Stimulated activated CD4-positive, alpha-beta T cell treated with anti-CD3 and anti-CD28 coated beads, Interleukin-15, amount 100 ng/mL, for 24 hours (primary cell): Measurements from ENCODE around the gene MLC1.
"Not testable (repeated sequence)": the region's sequence is repeated elsewhere in the genome, so short reads cannot be mapped to it uniquely, and the experiment has no call there.

Experiments used
- DNase-seq: peaks from one replicate; pipeline ENCODE4 v3.0.0-alpha.2; 2020

The MLC1 gene

DNA sequence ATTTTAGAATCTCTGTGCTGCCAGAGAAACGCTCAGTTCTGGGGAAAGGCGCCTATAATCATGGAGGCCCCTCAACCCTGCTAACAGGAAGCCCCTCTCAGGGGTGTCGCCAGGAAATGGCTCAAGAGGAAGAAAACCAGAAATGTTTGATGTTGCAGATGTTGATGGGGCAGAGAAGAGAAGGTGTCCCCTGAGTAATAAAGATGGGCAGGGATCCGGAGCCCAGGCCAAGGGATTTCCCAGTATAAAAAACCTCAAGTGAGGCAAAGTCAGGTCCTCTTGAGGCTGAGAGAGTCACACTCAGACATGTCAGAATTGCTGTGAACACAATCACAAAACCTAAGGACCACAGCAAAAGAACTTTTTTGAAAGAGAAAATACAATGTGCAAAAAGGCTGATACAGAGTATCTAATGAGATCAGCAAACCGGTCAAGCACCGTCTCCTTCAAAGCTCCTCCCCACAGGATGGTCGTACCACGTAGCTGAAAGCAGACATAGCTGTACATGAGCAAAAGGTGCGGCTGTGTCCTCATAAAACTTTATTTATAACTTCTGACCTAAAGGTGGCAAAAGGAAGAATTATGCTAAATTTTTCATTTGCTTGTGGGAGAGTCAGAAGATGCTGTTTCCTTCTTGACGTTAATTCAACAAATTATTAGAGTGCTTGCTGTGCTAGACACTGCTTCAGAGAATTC, 16.8 kb upstream of the MLC1 start:
- no peak for DNase-seq

DNA sequence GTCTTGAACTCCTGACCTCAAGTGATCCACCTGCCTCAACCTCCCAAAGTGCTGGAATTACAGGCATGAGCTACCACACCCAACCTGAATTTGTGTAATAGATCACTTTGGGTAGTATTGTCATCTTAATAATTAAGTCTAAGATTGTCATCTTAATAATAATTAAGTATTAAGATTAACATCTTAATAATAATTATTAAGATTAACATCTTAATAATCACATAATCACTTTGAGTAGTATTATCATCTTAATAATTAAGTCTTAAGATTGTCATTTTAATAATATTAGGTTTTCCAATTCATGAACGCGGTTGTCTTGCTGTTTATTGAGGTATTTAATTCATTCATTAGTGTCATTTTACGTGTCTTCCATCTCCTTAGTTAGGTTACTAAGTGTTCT, 12.8 kb upstream of the MLC1 start:
- DNase-seq, result no peak

DNA sequence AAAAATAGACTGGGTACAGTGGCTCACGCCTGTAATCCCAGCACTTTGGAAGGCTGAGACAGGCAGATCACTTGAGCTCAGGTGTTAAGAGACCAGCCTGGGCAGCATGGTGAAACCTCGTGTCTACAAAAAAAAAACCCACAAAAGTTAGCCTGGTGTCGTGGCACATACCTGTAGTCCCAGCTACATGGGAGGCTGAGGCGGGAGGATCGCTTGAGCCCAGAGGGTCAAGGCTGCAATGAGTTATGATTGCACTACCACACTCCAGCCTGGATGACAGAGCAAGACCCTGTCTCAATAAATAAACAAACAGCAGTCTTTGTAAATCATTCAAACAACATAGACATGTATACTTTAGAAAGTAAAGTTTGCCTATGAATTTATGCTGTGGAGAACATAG, 7.1 kb upstream of the MLC1 start:
- DNase-seq, result no peak

DNA sequence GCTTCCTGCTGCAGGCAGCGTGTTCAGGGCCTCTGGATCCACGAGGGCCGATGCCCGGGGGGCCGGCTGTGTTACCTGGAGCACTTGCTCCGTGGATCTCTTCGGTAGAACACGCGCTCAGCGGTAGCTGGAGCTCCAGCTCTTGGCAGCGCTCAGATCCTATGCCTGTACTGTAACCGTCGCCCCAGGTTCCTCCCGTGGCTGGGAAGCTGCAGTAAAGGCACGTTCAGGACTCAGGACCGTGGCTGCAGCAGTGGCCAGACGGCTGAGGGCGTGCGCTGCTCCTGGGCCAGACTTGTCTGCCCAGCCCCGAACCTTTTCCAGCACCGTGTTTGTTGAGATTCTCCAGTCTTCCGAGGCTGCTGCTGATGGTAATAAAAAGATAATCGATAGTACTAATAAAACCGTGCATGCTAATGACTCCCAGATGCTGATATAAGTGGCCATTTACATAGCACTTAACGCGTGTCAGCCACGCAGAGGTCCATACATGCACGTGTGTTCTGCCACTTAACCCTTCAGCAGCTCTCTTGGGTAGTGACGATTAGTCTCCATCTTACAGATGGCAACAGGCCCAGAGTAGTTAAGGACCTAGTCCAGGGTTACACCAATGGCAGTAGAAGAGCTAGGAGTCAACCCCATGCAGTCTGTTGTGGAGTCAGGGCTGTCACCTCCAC, 6.0 kb upstream of the MLC1 start:
- no peak for DNase-seq

DNA sequence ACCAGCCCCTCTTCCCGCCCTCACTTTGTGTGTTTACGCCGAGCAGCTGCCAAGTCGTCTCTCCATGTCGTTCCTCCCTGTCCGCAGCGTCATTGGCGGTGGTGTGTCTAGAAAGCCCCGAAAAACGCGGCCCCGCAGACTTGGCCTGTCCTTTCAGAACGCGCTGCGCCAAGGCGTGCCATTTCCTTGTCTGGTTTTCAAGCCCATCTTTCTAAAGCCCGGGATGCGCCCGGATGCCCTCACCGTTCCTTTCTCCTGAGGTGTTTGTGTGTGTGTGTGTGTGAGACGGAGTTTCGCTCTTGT, 5.1 kb upstream of the MLC1 start:
- DNase-seq, result no peak

DNA sequence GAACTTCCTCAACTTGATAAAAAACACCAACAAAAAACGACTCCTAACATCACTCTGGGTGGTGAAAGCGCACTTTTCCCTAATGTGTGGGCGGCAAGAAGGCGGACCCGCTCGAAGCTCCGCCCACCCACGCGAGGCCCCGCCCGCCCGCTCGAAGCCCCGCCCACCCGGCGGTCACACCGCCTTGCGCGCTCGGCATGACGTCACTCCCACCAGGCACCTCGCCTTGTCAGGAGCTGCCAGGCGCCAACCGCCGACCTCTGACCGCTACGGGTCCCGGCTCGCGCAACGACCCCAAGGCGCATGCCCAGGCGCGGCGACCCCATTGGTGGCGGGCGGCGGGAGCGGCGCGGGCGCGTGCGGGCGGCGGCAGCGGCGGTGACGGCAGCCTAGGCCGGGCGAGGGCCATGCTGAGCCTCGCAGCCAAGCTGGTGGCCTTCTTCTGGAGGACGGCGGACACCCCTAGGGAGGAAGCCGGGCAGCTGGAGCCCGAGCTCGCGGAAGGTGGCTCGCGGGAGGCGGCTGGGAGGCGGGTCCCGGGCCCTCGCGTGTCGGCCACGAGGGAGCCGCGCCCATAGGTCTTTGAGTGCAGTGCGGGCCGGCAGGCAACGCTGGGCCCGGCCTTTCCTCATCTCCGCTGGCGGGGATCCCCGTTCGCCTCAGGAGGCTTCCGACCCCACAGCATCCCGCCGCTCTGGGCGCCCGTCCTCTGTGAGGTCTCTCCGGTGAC, 4.6 kb upstream of the MLC1 start, which contains the start of gene MOV10L1:
MOV10L1 (plus strand) TSS at position 325 of the 730 bp plus-strand sequence; CDS start at position 408, 83 bp downstream.
- peak; percentile 30 for DNase-seq

DNA sequence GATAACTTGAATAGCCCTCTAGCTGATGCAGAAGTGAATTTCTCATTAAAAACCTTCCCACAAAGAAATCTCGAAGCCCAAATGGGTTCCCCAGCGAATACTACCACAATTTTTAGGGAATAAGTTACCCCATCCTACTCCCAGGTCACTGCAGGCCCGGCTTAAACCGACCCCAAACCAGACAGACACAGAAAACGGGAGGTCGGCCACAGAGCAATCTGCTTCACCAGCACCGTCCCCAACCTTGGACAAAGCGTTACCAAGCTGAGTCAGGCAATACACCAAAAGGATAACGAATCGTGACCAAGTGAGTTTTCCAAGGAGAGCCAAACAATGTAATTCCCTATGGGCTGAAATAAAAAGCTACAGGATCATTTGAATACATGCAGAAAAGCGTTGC, 4.0 kb upstream of the MLC1 start:
- no peak for DNase-seq

DNA sequence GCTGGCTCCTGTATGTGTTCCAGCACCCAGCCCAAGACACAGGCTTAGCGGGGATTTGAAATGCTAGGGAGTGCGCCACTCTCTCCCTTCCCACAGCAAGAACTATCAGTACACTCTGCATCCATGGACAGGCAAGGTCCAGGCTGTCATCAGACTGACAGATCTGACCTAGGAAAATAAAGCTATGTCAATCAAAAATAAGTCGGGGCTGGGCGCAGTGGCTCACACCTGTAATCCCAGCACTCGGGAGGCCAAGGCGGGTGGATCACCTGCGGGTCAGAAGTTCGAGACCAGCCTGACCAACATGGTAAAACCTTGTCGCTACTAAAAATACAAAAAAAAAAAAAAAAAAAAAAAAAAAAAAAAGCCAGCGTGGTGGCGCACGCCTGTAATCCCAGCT, 2.9 kb upstream of the MLC1 start:
- DNase-seq, result no peak

DNA sequence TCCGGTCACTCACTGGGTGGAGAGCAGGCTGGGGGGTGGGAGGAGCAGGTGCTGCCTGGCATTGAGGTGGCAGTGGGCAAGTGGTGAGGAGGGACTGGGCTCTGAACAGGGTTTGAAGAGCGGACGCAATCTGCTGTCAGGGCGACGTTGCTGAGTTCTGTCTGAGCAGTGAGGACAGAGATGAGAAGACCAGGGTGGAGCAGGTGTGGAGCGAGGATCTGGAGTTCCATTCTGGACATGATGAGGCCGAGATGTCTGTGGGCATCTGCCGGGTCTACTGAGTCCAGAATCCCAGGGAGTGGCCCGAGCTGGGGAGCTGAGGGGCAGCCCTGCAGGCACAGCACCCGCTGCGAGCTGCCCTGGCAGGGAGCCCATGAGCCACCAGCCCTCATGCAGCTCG, 2.4 kb upstream of the MLC1 start:
- DNase-seq, result no peak

DNA sequence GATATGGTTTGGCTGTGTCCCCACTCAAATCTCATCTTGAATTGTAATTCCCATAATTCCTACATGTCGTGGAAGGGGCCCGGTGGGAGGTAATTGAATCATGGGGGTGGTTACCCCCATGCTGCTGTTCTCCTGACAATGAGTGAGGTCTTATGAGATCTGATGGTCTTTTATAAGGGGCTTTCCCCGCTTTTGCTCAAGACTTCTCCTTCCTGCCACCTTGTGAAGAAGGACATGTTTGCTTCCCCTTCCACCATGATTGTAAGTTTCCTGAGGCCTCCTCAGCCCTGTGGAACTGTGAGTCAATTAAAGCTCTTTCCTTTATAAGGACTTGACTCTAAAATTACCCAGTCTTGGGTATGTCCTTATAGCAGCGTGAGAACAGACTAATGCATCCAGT, 1.7 kb upstream of the MLC1 start:
- not testable (repeated sequence) for DNase-seq

DNA sequence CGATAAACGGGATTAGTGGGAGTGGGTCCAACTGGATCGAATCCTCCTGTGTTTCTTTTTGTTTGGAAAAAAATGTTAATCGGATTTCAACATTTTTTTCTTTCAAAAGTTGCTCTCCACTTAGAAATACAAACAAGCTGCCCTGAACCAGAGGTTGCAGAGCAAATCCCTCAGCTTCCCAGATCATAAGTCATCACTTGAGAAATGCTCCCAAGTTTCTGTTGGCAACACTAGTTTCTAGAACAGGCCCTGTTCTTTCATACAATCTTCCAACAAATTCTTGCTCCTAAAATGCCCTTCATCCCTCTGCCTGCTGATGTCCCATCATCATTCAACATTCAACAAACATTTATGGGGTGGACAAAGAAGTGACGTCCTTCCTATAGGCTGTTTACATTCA, 1.3 kb upstream of the MLC1 start:
- DNase-seq, result no peak

DNA sequence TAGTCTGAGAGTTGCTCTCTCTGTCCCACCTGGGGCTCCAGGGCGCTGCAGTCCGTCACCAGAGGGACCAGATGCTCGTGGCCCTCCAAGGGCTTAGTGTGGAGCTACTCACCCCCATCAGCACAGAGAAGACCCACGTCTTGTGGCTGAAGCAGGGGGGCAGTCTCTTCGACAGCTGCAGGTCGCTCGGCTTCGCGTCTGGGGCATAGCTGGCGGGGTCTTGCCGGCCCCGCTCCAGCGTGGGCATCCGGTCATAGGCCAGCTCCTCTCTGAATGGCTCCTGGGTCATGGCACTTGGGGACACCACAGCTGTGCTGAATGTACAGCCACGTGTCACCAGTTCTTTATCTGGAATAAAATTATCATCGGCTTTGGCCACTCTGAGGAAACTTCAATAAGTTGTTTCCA, 608 bp downstream of the MLC1 start:
- DNase-seq, result no peak

DNA sequence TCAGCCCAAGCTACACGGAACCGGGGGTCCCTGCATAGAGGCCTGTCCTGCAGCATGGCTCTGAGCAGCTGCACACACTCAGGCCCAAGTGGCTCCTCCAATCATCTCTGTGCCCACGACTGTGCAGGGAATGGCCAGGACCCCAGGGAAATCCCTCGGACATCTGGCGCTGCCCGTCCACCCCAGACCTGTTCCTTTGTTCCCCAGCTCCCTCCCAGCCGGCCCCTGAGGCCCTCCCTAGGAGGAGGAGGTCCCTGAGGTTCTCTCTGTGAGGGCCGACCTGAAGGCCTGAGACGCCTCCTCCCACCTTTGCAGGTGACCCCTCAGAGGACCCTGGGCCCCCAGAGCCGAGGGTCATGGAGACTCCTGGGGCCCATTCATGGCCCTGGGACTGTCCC, 1.1 kb downstream of the MLC1 start:
- DNase-seq, result no peak

DNA sequence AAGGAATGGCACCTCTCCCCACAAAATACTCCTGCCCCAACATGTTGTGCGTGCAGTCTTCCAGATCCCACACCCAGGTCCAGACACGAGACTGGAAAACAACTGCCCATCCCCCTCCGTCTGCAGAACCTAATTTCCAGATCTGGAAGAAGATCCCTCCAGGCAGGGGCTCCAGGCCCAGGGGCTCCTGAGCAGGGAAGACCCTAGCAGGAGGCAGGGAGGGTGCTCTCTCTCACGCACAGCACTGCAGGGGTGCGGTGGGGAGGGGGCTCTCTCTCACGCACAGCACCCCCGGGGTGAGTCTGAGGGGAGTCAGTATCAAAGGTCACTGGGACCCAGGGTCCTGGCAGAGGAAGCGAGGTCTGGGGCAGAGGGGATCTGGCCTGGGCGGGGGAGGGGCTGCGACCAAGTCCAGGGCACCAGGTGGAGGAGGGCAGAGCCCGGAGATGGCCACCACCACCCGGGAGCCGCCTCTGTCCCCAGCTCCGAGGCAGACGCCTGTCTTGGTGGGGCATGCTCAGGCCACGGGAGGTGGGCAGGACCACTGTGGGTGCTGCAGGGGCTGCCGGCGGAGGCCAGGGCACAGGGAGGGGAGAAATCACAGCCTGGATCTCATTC, 1.7 kb downstream of the MLC1 start:
- DNase-seq, result no peak

DNA sequence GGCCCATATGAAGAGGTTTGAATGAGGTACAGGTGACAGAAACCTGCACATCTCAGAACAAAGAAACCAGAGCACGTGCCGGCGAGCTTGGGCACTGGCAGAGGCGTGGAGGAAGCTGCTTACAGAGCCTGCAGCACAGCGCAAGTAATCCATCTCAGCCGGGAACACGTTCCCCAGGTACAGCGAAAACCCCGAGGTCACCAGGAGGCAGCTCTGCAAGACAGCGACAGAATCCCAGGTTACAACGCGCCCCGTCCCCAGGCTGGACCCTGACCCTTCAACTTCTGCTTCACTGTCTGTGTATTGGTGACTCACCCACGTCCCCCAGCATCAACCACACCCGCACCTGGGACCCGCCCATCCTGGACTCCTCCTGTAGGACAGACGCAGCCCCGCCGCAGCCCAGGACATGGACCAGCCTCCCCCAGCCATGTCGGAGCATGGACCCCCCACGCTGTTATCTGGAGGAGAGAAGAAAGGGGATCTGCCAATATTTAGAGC, 2.2 kb downstream of the MLC1 start:
- no peak for DNase-seq

DNA sequence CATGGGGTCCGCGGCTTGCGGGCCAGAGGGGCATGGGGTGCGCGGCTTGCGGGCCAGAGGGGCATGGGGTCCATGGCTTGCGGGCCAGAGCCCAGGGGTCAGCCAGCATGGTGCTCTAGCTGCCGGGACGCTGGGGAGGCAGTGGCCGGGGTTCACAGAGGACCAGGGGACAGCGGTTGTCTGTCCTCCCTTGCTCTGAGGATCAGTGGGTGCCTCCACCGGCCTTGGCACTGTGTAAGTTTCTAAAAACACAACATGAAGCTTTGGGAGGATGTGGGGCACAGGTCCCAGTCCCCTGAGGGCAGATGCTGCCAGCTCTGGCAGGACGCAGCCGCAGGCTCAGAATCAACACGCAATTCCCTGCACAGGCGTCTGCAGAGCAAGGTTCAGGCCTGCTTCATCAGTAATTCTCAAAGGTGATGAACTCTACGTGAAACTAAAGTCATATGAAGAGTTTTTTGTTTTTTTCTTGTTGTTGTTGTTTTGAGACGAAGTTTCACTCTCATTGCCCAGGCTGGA, 3.0 kb downstream of the MLC1 start:
- DNase-seq, result no peak

DNA sequence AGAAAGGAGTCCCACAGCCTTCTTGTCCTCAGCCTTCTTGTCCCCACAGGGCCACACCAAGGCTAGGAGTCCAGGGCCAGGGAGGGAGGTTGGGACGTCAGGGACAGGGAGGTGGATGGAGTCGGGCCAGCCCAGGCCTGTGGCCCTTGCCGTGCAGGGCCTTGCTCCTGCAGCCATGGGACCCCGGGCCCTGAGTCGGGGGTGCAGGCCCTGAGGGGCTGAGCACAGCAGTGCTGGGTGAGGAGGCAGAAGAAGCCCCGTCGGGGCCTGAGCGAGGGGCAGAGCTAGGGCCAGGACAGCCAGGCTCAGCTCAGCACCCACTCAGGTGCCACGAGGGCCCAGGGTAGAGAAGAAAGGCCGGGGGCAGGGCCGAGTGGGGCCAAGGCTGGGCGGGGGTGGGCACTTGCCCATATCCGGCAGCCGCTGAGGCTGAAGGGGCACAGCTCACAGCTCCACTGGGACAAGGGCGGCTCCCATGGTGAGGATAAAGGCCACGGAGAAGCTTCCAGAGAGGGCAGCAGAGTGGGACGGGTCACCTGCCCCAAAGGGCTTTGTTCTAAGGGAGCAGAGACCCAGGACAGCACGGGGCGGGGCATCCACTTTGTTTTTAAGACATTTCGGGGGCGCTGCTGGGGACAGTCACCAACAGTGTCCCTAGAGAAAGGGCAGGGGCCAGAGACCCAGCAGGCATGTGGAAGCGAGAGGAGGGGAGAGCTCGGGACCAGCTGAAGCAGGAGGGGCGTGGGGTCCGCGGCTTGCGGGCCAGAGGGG, 3.6 kb downstream of the MLC1 start:
- no peak for DNase-seq

DNA sequence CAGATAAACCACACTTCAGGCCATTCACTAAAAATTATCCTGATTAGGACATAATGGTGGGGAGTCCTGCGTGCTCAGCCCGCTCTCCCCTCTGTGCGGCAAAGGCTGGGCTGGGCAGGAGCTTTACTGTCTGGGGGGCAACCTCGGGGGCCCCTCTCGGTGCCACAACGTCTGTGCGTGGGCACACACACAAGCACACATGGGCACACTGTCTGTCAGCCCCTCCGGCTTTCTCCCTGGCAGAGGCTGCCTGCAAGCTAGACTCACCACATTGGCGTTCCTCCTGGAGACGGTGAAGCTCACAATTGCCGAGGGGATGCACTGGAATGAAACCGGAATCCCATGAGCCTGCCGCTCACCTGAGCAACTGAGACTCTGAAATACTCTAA, 5.2 kb downstream of the MLC1 start:
- no peak for DNase-seq

DNA sequence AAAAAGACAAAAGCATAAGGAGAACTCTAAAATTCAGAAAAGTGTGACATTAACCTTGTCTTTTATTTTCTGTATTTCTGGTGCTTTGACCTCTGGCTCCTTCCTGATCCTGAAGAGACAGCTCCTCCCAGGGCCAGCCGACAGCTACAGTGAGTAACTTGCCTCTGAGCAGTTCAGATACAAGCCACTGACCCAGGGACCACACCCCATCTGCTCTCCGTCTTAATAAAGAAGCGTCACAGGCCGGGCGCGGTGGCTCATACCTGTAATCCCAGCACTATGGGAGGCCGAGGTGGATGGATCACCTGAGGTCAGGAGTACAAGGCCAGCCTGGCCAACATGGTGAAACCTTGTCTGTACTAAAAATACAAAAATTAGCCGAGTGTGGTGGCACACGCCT, 6.5 kb downstream of the MLC1 start:
- DNase-seq, result no peak

DNA sequence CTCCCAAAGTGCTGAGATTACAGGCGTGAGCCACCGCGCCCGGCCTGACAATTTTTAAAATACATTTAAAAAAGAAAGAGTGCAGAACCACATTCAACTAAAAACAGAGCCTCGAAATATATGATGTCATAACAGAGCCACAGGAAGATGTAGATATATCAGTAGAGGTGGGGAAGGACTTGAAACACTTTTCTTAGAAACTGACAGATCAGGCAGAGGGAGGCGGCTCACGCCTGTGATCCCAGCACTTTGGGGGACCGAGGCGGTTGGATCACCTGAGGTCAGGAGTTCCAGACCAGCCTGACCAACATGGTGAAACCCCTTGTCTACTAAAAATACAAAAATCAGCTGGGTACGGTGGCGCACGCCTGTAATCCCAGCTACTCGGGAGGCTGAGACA, 7.0 kb downstream of the MLC1 start:
- no peak for DNase-seq

DNA sequence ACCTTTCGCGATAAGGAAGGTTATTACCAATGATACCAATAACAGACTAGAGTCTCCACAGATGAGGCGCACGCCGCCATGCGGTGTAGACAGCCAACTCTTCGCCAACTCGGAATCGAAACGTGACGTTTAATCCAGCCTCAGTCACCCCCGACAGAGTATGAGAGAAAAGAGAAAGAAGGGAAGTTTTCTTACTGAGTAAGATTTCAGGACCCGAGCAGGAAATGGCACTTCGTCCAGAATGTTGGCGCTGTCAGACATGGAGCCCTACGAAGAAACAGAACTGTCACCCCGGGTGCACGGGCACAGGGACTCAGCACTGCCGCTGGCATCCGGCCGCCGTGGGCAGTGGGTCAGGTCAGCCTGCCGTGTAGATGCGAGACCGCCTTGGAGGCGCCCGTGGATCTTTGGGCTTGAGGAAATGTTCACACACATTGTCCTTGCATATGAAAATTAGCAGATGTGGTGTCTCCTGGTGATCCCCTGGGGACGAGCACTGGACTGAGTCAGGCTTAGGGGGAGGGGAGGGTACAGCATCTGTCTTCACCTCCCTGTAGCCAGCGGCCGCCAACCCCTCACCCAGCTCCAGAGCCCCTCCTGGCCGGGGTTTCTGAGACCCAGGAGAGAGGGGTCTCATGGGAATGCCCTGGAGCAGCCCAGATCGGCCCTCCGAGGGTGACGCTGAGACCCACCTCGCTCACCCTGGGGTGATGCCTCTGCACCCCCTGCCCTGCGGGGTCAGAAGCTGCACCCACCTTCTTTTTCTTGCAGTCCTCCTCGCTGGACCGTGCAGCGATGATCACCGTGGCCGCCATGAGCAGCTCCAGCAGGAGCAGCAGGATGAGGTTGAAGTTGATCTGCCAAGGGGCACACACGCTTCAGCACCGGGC, 8.3 kb downstream of the MLC1 start:
- no peak for DNase-seq
